Neural progenitor cell (in vitro differentiated cells): Measurements from ENCODE around the gene HOXC9. TPM values are rescaled to one million over a fixed set of nuclear protein-coding genes. Genes with fewer than 3 reads are reported as not detected.

Experiments used
- DNase-seq: peaks from one replicate; pipeline ENCODE4 v3.0.0-alpha.2; 2016; ENCODE audit warnings: low spot score
- H2AFZ ChIP-seq: fragments of 200-600 bp; sonication (generic); replicated peaks from 2 replicates; pipeline ENCODE4 v1.6.1; 2016; ENCODE audit warnings: antibody characterized with exemption
- H3F3A ChIP-seq: fragments of 200-600 bp; sonication (generic); 2 replicates; pipeline ENCODE4 v1.6.1; 2016; ENCODE audit warnings: antibody characterized with exemption, low read depth
- H3K27ac ChIP-seq: fragments of 200-600 bp; sonication (generic); 2 replicates; pipeline ENCODE4 v1.5.1; 2016; ENCODE audit warnings: mild to moderate bottlenecking
- H3K27me3 ChIP-seq: fragments of 200-600 bp; sonication (generic); 2 replicates; pipeline ENCODE4 v1.6.1; 2016; ENCODE audit warnings: mild to moderate bottlenecking, moderate library complexity
- H3K36me3 ChIP-seq: fragments of 200-600 bp; sonication (generic); 2 replicates; pipeline ENCODE4 v1.5.1; 2016
- H3K4me1 ChIP-seq: fragments of 200-600 bp; sonication (generic); 2 replicates; pipeline ENCODE4 v1.6.1; 2016; ENCODE audit warnings: mixed run types
- H3K4me2 ChIP-seq: fragments of 200-600 bp; sonication (generic); 2 replicates; pipeline ENCODE4 v1.6.1; 2016
- H3K4me3 ChIP-seq: fragments of 200-600 bp; sonication (generic); 2 replicates; pipeline ENCODE4 v1.5.1; 2016
- H3K79me2 ChIP-seq: fragments of 200-600 bp; sonication (generic); 2 replicates; pipeline ENCODE4 v1.6.1; 2016; ENCODE audit warnings: low read depth
- H3K9ac ChIP-seq: fragments of 200-600 bp; sonication (generic); 2 replicates; pipeline ENCODE4 v1.6.1; 2016
- H3K9me3 ChIP-seq: fragments of 200-600 bp; sonication (generic); 2 replicates; pipeline ENCODE4 v1.5.1; 2016; ENCODE audit warnings: low read depth
- H4K20me1 ChIP-seq: fragments of 200-600 bp; sonication (generic); 2 replicates; pipeline ENCODE4 v1.6.1; 2016; ENCODE audit warnings: low read depth
- H3K27ac Mint-ChIP-seq: 3 replicates; pipeline ENCODE4 v1.8.0; 2021; ENCODE audit warnings: mixed read lengths
- H3K27me3 Mint-ChIP-seq: 2 replicates; pipeline ENCODE4 v1.8.0; 2022; ENCODE audit warnings: low read depth, mild to moderate bottlenecking, inconsistent platforms, moderate library complexity, mixed read lengths; ENCODE audit not compliant: insufficient read depth
- H3K36me3 Mint-ChIP-seq: 3 replicates; pipeline ENCODE4 v1.8.0; 2021; ENCODE audit warnings: mixed read lengths
- H3K4me1 Mint-ChIP-seq: 3 replicates; pipeline ENCODE4 v1.8.0; 2021; ENCODE audit warnings: mixed read lengths
- H3K4me3 Mint-ChIP-seq: 3 replicates; pipeline ENCODE4 v1.8.0; 2021; ENCODE audit warnings: mild to moderate bottlenecking, moderate library complexity, mixed read lengths
- H3K9me3 Mint-ChIP-seq: 3 replicates; pipeline ENCODE4 v1.8.0; 2020; ENCODE audit warnings: mixed read lengths
- CTCF ChIP-seq: fragments of 200-600 bp; sonication (generic); IDR thresholded peaks from 2 replicates; pipeline ENCODE4 v1.5.1; 2017; ENCODE audit warnings: antibody characterized with exemption, mild to moderate bottlenecking
- EZH2 ChIP-seq: fragments of 200-600 bp; sonication (generic); IDR thresholded peaks from 2 replicates; pipeline ENCODE4 v1.6.1; 2017; ENCODE audit warnings: antibody characterized with exemption, mild to moderate bottlenecking, moderate library complexity
- EZH2phosphoT487 ChIP-seq: fragments of 200-600 bp; sonication (generic); IDR thresholded peaks from 2 replicates; pipeline ENCODE4 v1.6.1; 2017; ENCODE audit warnings: antibody characterized with exemption
- total RNA-seq: library from RNA; depleted of rRNA; stranded (reverse); fragments of >200 nt; gene quantifications from 2 replicates; pipeline ENCODE4 v1.2.3, GENCODE V29; 2015; ENCODE audit warnings: low replicate concordance

The HOXC9 gene
- total RNA-seq, 1 donor from 2014 or later: not detected

- H3K27me3 ChIP-seq: peaks cover 100% of the 10 kb centered on the region
- no peak overlapping the region for H3K27ac Mint-ChIP-seq
- no peak overlapping the region for H3K4me3 ChIP-seq
- H2AFZ ChIP-seq: no peak overlapping the region
- H3K9ac ChIP-seq: no peak overlapping the region
- H3K4me2 ChIP-seq: no peak overlapping the region
- no peak for TF ChIP-seq CTCF
- TF ChIP-seq EZH2phosphoT487: no peak
- no peak for TF ChIP-seq EZH2
- H4K20me1 ChIP-seq: peaks cover 73% of the 10 kb centered on the region
- no peaks in the 10 kb centered on the region for H3F3A ChIP-seq
- H3K4me1 Mint-ChIP-seq: no peaks in the 10 kb centered on the region
- H3K36me3 ChIP-seq: no peaks in the 10 kb centered on the region
- no peak overlapping the region for H3K4me3 Mint-ChIP-seq
- no peaks in the 10 kb centered on the region for H3K9me3 ChIP-seq
- H3K36me3 Mint-ChIP-seq: no peaks in the 10 kb centered on the region
- H3K27ac ChIP-seq: no peak overlapping the region
- no peaks in the 10 kb centered on the region for H3K4me1 ChIP-seq
- peaks cover 5% of the 10 kb centered on the region for H3K9me3 Mint-ChIP-seq
- H3K27me3 Mint-ChIP-seq: peaks cover 95% of the 10 kb centered on the region
- peak; percentile 24 for DNase-seq
- no peaks in the 10 kb centered on the region for H3K79me2 ChIP-seq
Measured at GRCh38 chr12:54047964-54048303, 48.0 kb downstream of the HOXC9 start.

GRCh38 chr12:54048406-54049093 lies 48.6 kb downstream of the HOXC9 start:
- Mint-ChIP-seq H3K27ac (no peak overlapping the region), H3K27me3 (peaks cover 93% of the 10 kb centered on the region), H3K9me3 (peaks cover 5% of the 10 kb centered on the region), H3K36me3 (no peaks in the 10 kb centered on the region), H3K4me3 (no peak overlapping the region), H3K4me1 (no peaks in the 10 kb centered on the region)
- Histone ChIP-seq H3K4me3 (no peak overlapping the region), H4K20me1 (peaks cover 78% of the 10 kb centered on the region), H3K27me3 (peaks cover 100% of the 10 kb centered on the region), H3K4me1 (no peaks in the 10 kb centered on the region), H3K9me3 (no peaks in the 10 kb centered on the region), H3K27ac (no peak overlapping the region), H2AFZ (no peak overlapping the region), H3F3A (no peaks in the 10 kb centered on the region), H3K79me2 (no peaks in the 10 kb centered on the region), H3K36me3 (no peaks in the 10 kb centered on the region), H3K9ac (no peak overlapping the region), H3K4me2 (no peak overlapping the region)
- no peak for TF ChIP-seq CTCF
- TF ChIP-seq EZH2phosphoT487: no peak
- no peak for TF ChIP-seq EZH2
- DNase-seq: no peak

GRCh38 chr12:54049108-54049507 lies 49.1 kb downstream of the HOXC9 start:
- Mint-ChIP-seq H3K36me3 (no peaks in the 10 kb centered on the region), H3K4me1 (no peaks in the 10 kb centered on the region)
- no peaks in the 10 kb centered on the region for H3K4me1 ChIP-seq

More at GRCh38 chr12:54049108-54049507, 49.1 kb downstream of the HOXC9 start:
- Histone ChIP-seq H4K20me1 (peaks cover 83% of the 10 kb centered on the region), H3K27ac (no peak overlapping the region), H3K27me3 (peaks cover 100% of the 10 kb centered on the region), H3K4me3 (no peak overlapping the region), H3K9me3 (no peaks in the 10 kb centered on the region), H3F3A (no peaks in the 10 kb centered on the region), H3K4me2 (no peak overlapping the region), H3K36me3 (no peaks in the 10 kb centered on the region), H2AFZ (no peak overlapping the region), H3K9ac (no peak overlapping the region), H3K79me2 (no peaks in the 10 kb centered on the region)
- TF ChIP-seq CTCF (no peak), EZH2 (peak; percentile 22), EZH2phosphoT487 (peak; percentile 13)
- DNase-seq: no peak
- Mint-ChIP-seq H3K4me3 (no peak overlapping the region), H3K9me3 (peaks cover 5% of the 10 kb centered on the region), H3K27me3 (peaks cover 93% of the 10 kb centered on the region), H3K27ac (no peak overlapping the region)
